A673 (cell line): ENCODE data around the gene POSTN. TPM values are rescaled to one million over a fixed set of nuclear protein-coding genes. Genes with fewer than 3 reads are reported as not detected.

Source experiments
- BruUV-seq: library from RNA; stranded (reverse); fragments of 400-500 nt; replicated peaks from 2 replicates; lab custom pipeline; 2021; lab: Mats Ljungman, UMichigan
- CTCF ChIA-PET: fragments of 300-600 bp; sonication (Branson Sonifier 250); formaldehyde crosslinking; loops from one replicate; lab custom pipeline; 2022; ENCODE audit warnings: antibody characterized with exemption; lab: Charles Lee
- POLR2A ChIA-PET: fragments of 300-600 bp; sonication (Branson Sonifier 250); formaldehyde crosslinking; loops from one replicate; lab custom pipeline; 2022; ENCODE audit warnings: antibody characterized with exemption; ENCODE audit not compliant: low non-redundant PET; lab: Charles Lee
- DNase-seq: peaks from one replicate; pipeline ENCODE4 v3.0.0-alpha.2; 2015; ENCODE audit warnings: low spot score
- H3K27ac ChIP-seq: fragments of 200-600 bp; sonication (generic); 2 replicates; pipeline ENCODE4 v1.5.1; 2016; ENCODE audit warnings: mixed run types, low read depth, mild to moderate bottlenecking, mixed read lengths, antibody characterized with exemption, low read length; ENCODE audit not compliant: poor library complexity, severe bottlenecking
- H3K27me3 ChIP-seq: fragments of 200-600 bp; sonication (generic); replicated peaks from 2 replicates; pipeline ENCODE4 v1.6.1; 2017; ENCODE audit warnings: mixed run types, low read depth, mild to moderate bottlenecking, mixed read lengths, antibody characterized with exemption, low read length; ENCODE audit not compliant: insufficient read depth, poor library complexity
- H3K36me3 ChIP-seq: fragments of 200-600 bp; sonication (generic); 2 replicates; pipeline ENCODE4 v1.6.1; 2016; ENCODE audit warnings: mixed run types, mild to moderate bottlenecking, mixed read lengths, antibody characterized with exemption, low read length; ENCODE audit not compliant: insufficient read depth, poor library complexity, severe bottlenecking
- H3K4me1 ChIP-seq: fragments of 200-600 bp; sonication (generic); 2 replicates; pipeline ENCODE4 v1.6.1; 2017; ENCODE audit warnings: mixed run types, mild to moderate bottlenecking, mixed read lengths, antibody characterized with exemption, low read length; ENCODE audit not compliant: insufficient read depth, poor library complexity, severe bottlenecking
- H3K4me3 ChIP-seq: fragments of 200-600 bp; sonication (generic); 2 replicates; pipeline ENCODE4 v1.5.1; 2016; ENCODE audit warnings: low read depth, mixed run types, mild to moderate bottlenecking, mixed read lengths, low read length; ENCODE audit not compliant: poor library complexity, severe bottlenecking
- H3K9me3 ChIP-seq: fragments of 200-600 bp; sonication (generic); 2 replicates; pipeline ENCODE4 v1.6.1; 2016; ENCODE audit warnings: mixed run types, low read depth, mild to moderate bottlenecking, mixed read lengths, antibody characterized with exemption, low read length; ENCODE audit not compliant: poor library complexity, severe bottlenecking
- CTCF ChIP-seq: fragments of 300-800, 200-600 bp; sonication (generic); conservative IDR thresholded peaks from 2 replicates; pipeline ENCODE4 v1.5.1; 2017; ENCODE audit warnings: low read depth, mild to moderate bottlenecking, antibody characterized with exemption, low read length, moderate library complexity, mixed read lengths
- EZH2 ChIP-seq: fragments of 200-600 bp; sonication (generic); IDR thresholded peaks from 2 replicates; pipeline ENCODE4 v1.6.1; 2017; ENCODE audit warnings: borderline replicate concordance, low read depth, mild to moderate bottlenecking, mixed read lengths, antibody characterized with exemption, low read length; ENCODE audit not compliant: poor library complexity, severe bottlenecking
- intact Hi-C: fragments of 100-400 bp; cut with micrococcal nuclease; formaldehyde crosslinking; loops from one replicate; pipeline ENCODE4 v1.10.0; 2022; ENCODE audit not compliant: unreplicated experiment
- total RNA-seq: library from RNA; stranded (reverse); gene quantifications from 2 replicates; pipeline ENCODE4 v1.2.3, GENCODE V29; 2021

The POSTN gene
- total RNA-seq, 1 experiment from 2014 or later = 1.8 TPM

DNA sequence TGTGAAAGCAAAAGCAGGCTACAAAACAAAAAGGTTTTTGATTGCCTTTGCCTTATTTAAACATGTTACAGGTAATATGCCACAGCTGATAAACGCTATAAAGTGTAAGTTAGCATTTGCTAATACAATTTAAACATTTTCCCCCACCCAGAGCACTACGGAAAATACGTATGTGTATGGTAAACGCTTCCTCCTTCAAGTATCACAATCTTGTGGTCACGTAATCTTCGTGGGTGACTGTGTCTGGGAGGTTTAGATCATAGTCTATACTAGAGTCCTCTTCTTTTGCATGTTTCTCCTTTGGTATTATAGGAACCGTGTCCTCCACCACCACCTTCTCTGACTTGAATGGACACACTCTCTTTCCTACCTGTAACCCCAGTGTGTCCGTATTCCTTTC, 38.1 kb upstream of the POSTN start:
- Histone ChIP-seq H3K27me3 (no peaks in the 10 kb centered on the region), H3K4me3 (no peak overlapping the region), H3K4me1 (peaks cover 11% of the 10 kb centered on the region), H3K36me3 (peaks cover 6% of the 10 kb centered on the region), H3K27ac (no peak overlapping the region), H3K9me3 (no peaks in the 10 kb centered on the region)
- intact Hi-C loops = loop anchor here (10.0 kb wide), 1 partner anchor 1278 kb away; no protein-coding TSS in a partner anchor
- BruUV-seq = TSS peak; percentile 16
- DNase-seq = no peak
- TF ChIP-seq CTCF (no peak), EZH2 (no peak)
- ChIA-PET CTCF (no interaction called here), POLR2A (no interaction called here)

DNA sequence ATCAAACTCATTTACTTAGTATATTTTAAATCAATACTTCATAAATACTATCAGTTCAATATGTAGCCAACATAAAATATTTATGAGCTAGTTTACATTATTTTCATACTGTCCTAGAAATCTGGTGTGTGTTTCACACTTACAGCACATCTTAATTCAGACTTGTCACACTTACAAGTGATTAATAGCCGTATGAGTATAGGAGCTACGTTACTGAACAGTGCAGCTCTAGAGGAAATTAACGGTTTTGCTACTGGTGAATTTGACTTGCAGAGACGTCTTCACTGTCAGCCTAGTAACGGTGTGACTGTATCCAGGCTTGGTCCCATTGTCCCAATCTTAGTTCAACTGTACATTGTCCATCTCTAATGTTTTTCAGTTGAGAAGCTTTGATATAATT, 33.7 kb upstream of the POSTN start:
- Histone ChIP-seq H3K27ac (no peak overlapping the region), H3K4me3 (no peak overlapping the region), H3K4me1 (no peaks in the 10 kb centered on the region), H3K36me3 (peaks cover 6% of the 10 kb centered on the region), H3K9me3 (no peaks in the 10 kb centered on the region), H3K27me3 (no peaks in the 10 kb centered on the region)
- TF ChIP-seq EZH2 = no peak
- no peak for TF ChIP-seq CTCF
- CTCF ChIA-PET = no interaction called here
- intact Hi-C loops = loop anchor here (10.0 kb wide), 1 partner anchor 1283 kb away; no protein-coding TSS in a partner anchor
- DNase-seq = no peak
- POLR2A ChIA-PET = no interaction called here
- no TSS peak for BruUV-seq

DNA sequence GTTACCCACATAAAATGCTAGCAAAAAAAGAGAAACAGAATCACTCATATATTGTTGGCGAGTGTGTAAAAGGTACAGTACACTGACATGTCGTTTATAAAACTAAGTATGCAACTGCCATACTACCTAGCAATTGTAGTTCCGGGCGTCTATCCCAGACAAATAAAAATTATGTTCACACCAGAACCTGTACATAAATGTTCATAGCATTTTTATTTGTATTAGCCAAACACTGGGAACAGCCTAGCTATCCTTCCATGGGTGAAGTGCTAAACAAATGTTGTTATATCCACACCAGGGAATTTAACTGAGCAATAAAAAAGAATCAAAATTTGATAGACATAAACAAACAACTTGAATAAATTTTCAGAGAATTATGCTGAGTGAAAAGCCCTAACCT, 28.9 kb upstream of the POSTN start:
- intact Hi-C loops = no loop called here
- Histone ChIP-seq H3K4me3 (no peak overlapping the region), H3K4me1 (no peaks in the 10 kb centered on the region), H3K27ac (no peak overlapping the region), H3K9me3 (no peaks in the 10 kb centered on the region), H3K27me3 (no peaks in the 10 kb centered on the region), H3K36me3 (no peaks in the 10 kb centered on the region)
- CTCF ChIA-PET = no interaction called here
- TF ChIP-seq CTCF (no peak), EZH2 (no peak)
- no TSS peak for BruUV-seq
- POLR2A ChIA-PET = interaction anchor here (0.7 kb wide), 1 partner anchor 240 kb away, joined by 3 read pairs; no protein-coding TSS in a partner anchor
- no peak for DNase-seq
